H9 (cell line): Measurements from ENCODE around the gene STRN. TPM values are rescaled to one million over a fixed set of nuclear protein-coding genes. Genes with fewer than 3 reads are reported as not detected.

ENCODE experiments used
- DNase-seq: peaks from one replicate; pipeline ENCODE4 v3.0.0-alpha.2; 2017
- H2AFZ ChIP-seq: one replicate; pipeline ENCODE4 v1.6.1; 2013; ENCODE audit warnings: mild to moderate bottlenecking, low read length, control low read depth, moderate library complexity
- H2AK5ac ChIP-seq: 2 replicates; pipeline ENCODE4 v1.6.1; 2013; ENCODE audit warnings: low read length, control low read depth, mixed read lengths; ENCODE audit not compliant: insufficient read length
- H2BK120ac ChIP-seq: one replicate; pipeline ENCODE4 v1.6.1; 2013; ENCODE audit warnings: low read depth, mild to moderate bottlenecking, low read length, control low read depth, inconsistent platforms; ENCODE audit not compliant: poor library complexity, severe bottlenecking
- H2BK12ac ChIP-seq: 2 replicates; pipeline ENCODE4 v1.6.1; 2013; ENCODE audit warnings: low read length, control low read depth, mixed read lengths, low read depth; ENCODE audit not compliant: insufficient read length
- H2BK15ac ChIP-seq: 2 replicates; pipeline ENCODE4 v1.6.1; 2013; ENCODE audit warnings: low read depth, low read length, control low read depth
- H2BK20ac ChIP-seq: one replicate; pipeline ENCODE4 v1.6.1; 2013; ENCODE audit warnings: low read depth, mild to moderate bottlenecking, low read length, control low read depth, inconsistent platforms; ENCODE audit not compliant: poor library complexity, severe bottlenecking
- H2BK5ac ChIP-seq: 2 replicates; pipeline ENCODE4 v1.6.1; 2013; ENCODE audit warnings: low read length, control low read depth, mixed read lengths; ENCODE audit not compliant: insufficient read length
- H3K14ac ChIP-seq: 2 replicates; pipeline ENCODE4 v1.6.1; 2013; ENCODE audit warnings: low read length, control low read depth; ENCODE audit not compliant: insufficient read depth
- H3K18ac ChIP-seq: 2 replicates; pipeline ENCODE4 v1.6.1; 2013; ENCODE audit warnings: low read depth, mild to moderate bottlenecking, mixed read lengths, low read length, control low read depth; ENCODE audit not compliant: insufficient read length
- H3K23ac ChIP-seq: 2 replicates; pipeline ENCODE4 v1.6.1; 2013; ENCODE audit warnings: low read length, control low read depth, mixed read lengths, low read depth; ENCODE audit not compliant: insufficient read length
- H3K23me2 ChIP-seq: 2 replicates; pipeline ENCODE4 v1.6.1; 2013; ENCODE audit warnings: low read depth, mild to moderate bottlenecking, mixed read lengths, low read length, control low read depth; ENCODE audit not compliant: insufficient read length, poor library complexity, severe bottlenecking
- H3K27ac ChIP-seq: 2 replicates; pipeline ENCODE4 v1.5.1; 2013; ENCODE audit warnings: low read length, control low read depth, mixed read lengths, low read depth; ENCODE audit not compliant: insufficient read length
- H3K27me3 ChIP-seq: 2 replicates; pipeline ENCODE4 v1.6.1; 2013; ENCODE audit warnings: low read length, control low read depth, inconsistent platforms; ENCODE audit not compliant: insufficient read depth
- H3K4ac ChIP-seq: 2 replicates; pipeline ENCODE4 v1.6.1; 2013; ENCODE audit warnings: low read depth, mild to moderate bottlenecking, control low read depth, inconsistent platforms, low read length, moderate library complexity
- H3K4me1 ChIP-seq: 2 replicates; pipeline ENCODE4 v1.6.1; 2013; ENCODE audit warnings: low read length, control low read depth, inconsistent platforms; ENCODE audit not compliant: insufficient read depth
- H3K4me2 ChIP-seq: 2 replicates; pipeline ENCODE4 v1.6.1; 2013; ENCODE audit warnings: low read length, control low read depth, mixed read lengths; ENCODE audit not compliant: insufficient read length, insufficient read depth
- H3K56ac ChIP-seq: 2 replicates; pipeline ENCODE4 v1.6.1; 2013; ENCODE audit warnings: low read depth, mild to moderate bottlenecking, mixed read lengths, low read length, control low read depth; ENCODE audit not compliant: insufficient read length
- H3K79me1 ChIP-seq: 2 replicates; pipeline ENCODE4 v1.6.1; 2013; ENCODE audit warnings: low read depth, mild to moderate bottlenecking, moderate library complexity, low read length, control low read depth, inconsistent platforms; ENCODE audit not compliant: insufficient read depth, poor library complexity, severe bottlenecking
- H3K79me2 ChIP-seq: 2 replicates; pipeline ENCODE4 v1.6.1; 2013; ENCODE audit warnings: low read length, control low read depth, inconsistent platforms; ENCODE audit not compliant: insufficient read depth
- H3K9ac ChIP-seq: 2 replicates; pipeline ENCODE4 v1.6.1; 2013; ENCODE audit warnings: low read length, control low read depth, mixed read lengths; ENCODE audit not compliant: insufficient read length; ENCODE audit errors: extremely low read depth
- H3K9me3 ChIP-seq: one replicate; pipeline ENCODE4 v1.6.1; 2013; ENCODE audit warnings: low read depth, low read length, inconsistent platforms; ENCODE audit not compliant: control insufficient read depth
- H3T11ph ChIP-seq: one replicate; pipeline ENCODE4 v1.6.1; 2013; ENCODE audit warnings: mild to moderate bottlenecking, low read length, control low read depth, inconsistent platforms
- H4K20me1 ChIP-seq: one replicate; pipeline ENCODE4 v1.6.1; 2013; ENCODE audit not compliant: control insufficient read depth, insufficient read length, insufficient read depth
- H4K5ac ChIP-seq: 2 replicates; pipeline ENCODE4 v1.6.1; 2013; ENCODE audit warnings: low read depth, mild to moderate bottlenecking, mixed read lengths, low read length, control low read depth; ENCODE audit not compliant: insufficient read length
- H4K8ac ChIP-seq: replicated peaks from 2 replicates; pipeline ENCODE4 v1.6.1; 2013; ENCODE audit warnings: low read length, control low read depth, mixed read lengths, low read depth; ENCODE audit not compliant: insufficient read length
- H4K91ac ChIP-seq: 2 replicates; pipeline ENCODE4 v1.6.1; 2013; ENCODE audit warnings: low read depth, mild to moderate bottlenecking, moderate library complexity, mixed read lengths, low read length, control low read depth; ENCODE audit not compliant: insufficient read length
- H3K27ac Mint-ChIP-seq, 3 experiments: 2 replicates in 2 of 3; 3 replicates in 1 of 3; pipeline ENCODE4 v1.8.0; 2020 to 2021; ENCODE audit warnings: mixed read lengths in 3 of 3, mild to moderate bottlenecking in 1 of 3, moderate library complexity in 1 of 3
- H3K27me3 Mint-ChIP-seq: 2 replicates; pipeline ENCODE4 v1.8.0; 2021; ENCODE audit warnings: low read depth, mild to moderate bottlenecking, moderate library complexity, mixed read lengths
- H3K36me3 Mint-ChIP-seq, 3 experiments: 2 replicates in 2 of 3; 3 replicates in 1 of 3; pipeline ENCODE4 v1.8.0; 2020 to 2021; ENCODE audit warnings: low read depth in 3 of 3, mixed read lengths in 3 of 3; ENCODE audit not compliant: insufficient read depth in 1 of 3
- H3K4me1 Mint-ChIP-seq, 2 experiments: 2 replicates each; pipeline ENCODE4 v1.8.0; 2020; ENCODE audit warnings: mixed read lengths in 2 of 2
- H3K4me3 Mint-ChIP-seq, 2 experiments: 2 replicates in 1 of 2; 3 replicates in 1 of 2; pipeline ENCODE4 v1.8.0; 2020 to 2021; ENCODE audit warnings: mild to moderate bottlenecking in 2 of 2, mixed read lengths in 2 of 2, moderate library complexity in 1 of 2
- H3K9me3 Mint-ChIP-seq, 2 experiments: 2 replicates in 1 of 2; 3 replicates in 1 of 2; pipeline ENCODE4 v1.8.0; 2020; ENCODE audit warnings: mild to moderate bottlenecking in 2 of 2, mixed read lengths in 2 of 2, moderate library complexity in 1 of 2
- WGBS: extraction: QIAGEN DNeasy Blood & Tissue Kit; methylation state at CpG from one replicate; pipeline ENCODE4 v1.1.7; 2013; ENCODE audit warnings: missing lambda C conversion rate, low lambda C conversion rate, mixed read lengths; ENCODE audit not compliant: insufficient read length; ENCODE audit errors: extremely low coverage; 5-methylcytosine and 5-hydroxymethylcytosine counted together
- total RNA-seq: library from RNA; stranded (reverse); gene quantifications from 2 replicates; pipeline ENCODE4 v1.2.1, GENCODE V29; 2021
- TF ChIP-seq, protein P1 (sequence below): fragments of 200-600 bp; sonication (generic); conservative IDR thresholded peaks from 3 replicates; pipeline ENCODE4 v1.8.0; 2021; ENCODE audit warnings: antibody characterized with exemption, mild to moderate bottlenecking

Gene STRN
- total RNA-seq, 1 experiment from 2014 or later: 31.7 TPM

- Histone ChIP-seq H2BK15ac (no peak overlapping the region), H3K27me3 (no peaks in the 10 kb centered on the region), H3K4ac (no peak overlapping the region), H4K5ac (no peak overlapping the region), H2BK120ac (no peak overlapping the region), H3K9me3 (no peaks in the 10 kb centered on the region), H3K79me1 (no peaks in the 10 kb centered on the region), H3K4me2 (no peak overlapping the region), H3K56ac (no peak overlapping the region), H3K23ac (no peak overlapping the region), H3K9ac (no peak overlapping the region), H3K27ac (no peak overlapping the region), H2AFZ (no peak overlapping the region), H2BK5ac (no peak overlapping the region), H2BK20ac (no peak overlapping the region), H3K18ac (no peak overlapping the region), H2BK12ac (no peak overlapping the region), H4K8ac (no peak overlapping the region), H3K23me2 (no peaks in the 10 kb centered on the region), H4K91ac (no peak overlapping the region), H3K14ac (no peak overlapping the region), H3T11ph (no peak overlapping the region), H3K4me1 (no peaks in the 10 kb centered on the region), H4K20me1 (no peaks in the 10 kb centered on the region), H3K79me2 (no peaks in the 10 kb centered on the region), H2AK5ac (no peak overlapping the region)
- H3K36me3 Mint-ChIP-seq: peaks cover 6 to 36% (median 16%) of the 10 kb centered on the region in 3 experiments; a peak in 6 of 7 replicates
- WGBS: no CpG with 5 or more reads among the region's 2 CpGs
- no peak overlapping the region for H3K4me3 Mint-ChIP-seq
- no peaks in the 10 kb centered on the region; a peak in 1 of 5 replicates for H3K9me3 Mint-ChIP-seq
- no peak overlapping the region for H3K27ac Mint-ChIP-seq
- no peak for DNase-seq
- TF ChIP-seq, protein P1, sequence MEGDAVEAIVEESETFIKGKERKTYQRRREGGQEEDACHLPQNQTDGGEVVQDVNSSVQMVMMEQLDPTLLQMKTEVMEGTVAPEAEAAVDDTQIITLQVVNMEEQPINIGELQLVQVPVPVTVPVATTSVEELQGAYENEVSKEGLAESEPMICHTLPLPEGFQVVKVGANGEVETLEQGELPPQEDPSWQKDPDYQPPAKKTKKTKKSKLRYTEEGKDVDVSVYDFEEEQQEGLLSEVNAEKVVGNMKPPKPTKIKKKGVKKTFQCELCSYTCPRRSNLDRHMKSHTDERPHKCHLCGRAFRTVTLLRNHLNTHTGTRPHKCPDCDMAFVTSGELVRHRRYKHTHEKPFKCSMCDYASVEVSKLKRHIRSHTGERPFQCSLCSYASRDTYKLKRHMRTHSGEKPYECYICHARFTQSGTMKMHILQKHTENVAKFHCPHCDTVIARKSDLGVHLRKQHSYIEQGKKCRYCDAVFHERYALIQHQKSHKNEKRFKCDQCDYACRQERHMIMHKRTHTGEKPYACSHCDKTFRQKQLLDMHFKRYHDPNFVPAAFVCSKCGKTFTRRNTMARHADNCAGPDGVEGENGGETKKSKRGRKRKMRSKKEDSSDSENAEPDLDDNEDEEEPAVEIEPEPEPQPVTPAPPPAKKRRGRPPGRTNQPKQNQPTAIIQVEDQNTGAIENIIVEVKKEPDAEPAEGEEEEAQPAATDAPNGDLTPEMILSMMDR: no peak
- H3K4me1 Mint-ChIP-seq: peaks cover 0 to 3% of the 10 kb centered on the region in 2 experiments; a peak in 2 of 4 replicates
- peaks cover 2% of the 10 kb centered on the region; the same call in 1 of the 2 replicates for H3K27me3 Mint-ChIP-seq
Measured at GRCh38 chr2:37000988-37001556, 34.7 kb upstream of the STRN start.
